Measurements from ENCODE around the gene SLC33A1. TPM values are rescaled to one million over a fixed set of nuclear protein-coding genes. Genes with fewer than 3 reads are reported as not detected.

The SLC33A1 gene
- total and polyA plus RNA-seq, 2 of the 8 experiments (the other 6 are each of a cell fraction or from before 2014, with no cell fraction given): 15.6 to 24.2 TPM

- TF ChIP-seq SAP30 (IDR thresholded peaks at IDR 0.05; ENCODE audit: insufficient read depth, insufficient replicate concordance, low read length) (peak; percentile 62), CTBP2 (IDR thresholded peaks at IDR 0.05; ENCODE audit: borderline replicate concordance, insufficient read depth, insufficient read length, low read length) (no peak), RAD21 (IDR thresholded peaks at IDR 0.05 in 1 of 2, conservative IDR thresholded peaks at IDR 0.05 in 1 of 2; ENCODE audit: low read depth in 2 of 2, low read length in 2 of 2) (peak in 1 of 2 experiments; percentile 0; a peak in 1 of 4 replicates), CREB1 (IDR thresholded peaks at IDR 0.05) (peak; percentile 72), MAX (IDR thresholded peaks at IDR 0.05) (peak; percentile 95), SIN3A (conservative IDR thresholded peaks at IDR 0.05 in 1 of 2, IDR thresholded peaks at IDR 0.05 in 1 of 2; ENCODE audit: low read depth in 1 of 2, low read length in 2 of 2) (peak in 1 of 2 experiments; percentile 97; a peak in 2 of 4 replicates), KDM5A (IDR thresholded peaks at IDR 0.05; ENCODE audit: low read length) (peak; percentile 62; the same call in 1 of the 2 replicates), ATF2 (IDR thresholded peaks at IDR 0.05; ENCODE audit: low read length) (peak; percentile 74; the same call in 1 of the 2 replicates), TAF1 (IDR thresholded peaks at IDR 0.05; ENCODE audit: low read depth, low read length) (peak; percentile 85), TEAD4 (IDR thresholded peaks at IDR 0.05; ENCODE audit: low read depth, low read length) (0 out of 2 replicates have a peak, but pooled peaks have one; percentile 27), ASH2L (IDR thresholded peaks at IDR 0.05; ENCODE audit: low read length) (peak; percentile 97), RFX5 (IDR thresholded peaks at IDR 0.05; ENCODE audit: borderline replicate concordance, low read depth, low read length) (no peak), EZH2 (IDR thresholded peaks at IDR 0.05; ENCODE audit: low read depth, low read length, severe bottlenecking) (no peak), TAF7 (optimal IDR thresholded peaks at IDR 0.05; ENCODE audit: borderline replicate concordance, low read depth, low read length) (peak; percentile 68), SP1 (IDR thresholded peaks at IDR 0.05; ENCODE audit: low read depth, low read length) (peak; percentile 82), CTCF (IDR thresholded peaks at IDR 0.05; ENCODE audit: control extremely low read depth in 1 of 3, insufficient read depth in 1 of 3, low read depth in 1 of 3, low read length in 3 of 3) (no peak), CEBPB (IDR thresholded peaks at IDR 0.05; ENCODE audit: low read depth, low read length) (peak; percentile 80)
Observed at GRCh38 chr3:155854141-155854940, at the start of gene SLC33A1 (continued).
